Fibroblast of lung (primary cell): ENCODE measurements around the gene UGDH.

ENCODE experiments used
- CTCF ChIP-seq, 2 donors: IDR thresholded peaks in 1 of 2; conservative IDR thresholded peaks in 1 of 2; 1 replicate in 1 of 2; 2 replicates in 1 of 2; pipeline ENCODE4 v1.5.1; 2011 to 2012; ENCODE audit warnings: low read length in 2 of 2, control low read depth in 1 of 2, inconsistent platforms in 1 of 2, low read depth in 1 of 2, mild to moderate bottlenecking in 1 of 2
- EZH2 ChIP-seq: IDR thresholded peaks from 2 replicates; pipeline ENCODE4 v1.5.1; 2012; ENCODE audit warnings: low read length, control low read depth, mild to moderate bottlenecking; ENCODE audit errors: missing control alignments

- TF ChIP-seq CTCF (conservative IDR thresholded peaks at IDR 0.05 in 1 of 2, IDR thresholded peaks at IDR 0.05 in 1 of 2; ENCODE audit: low read depth in 1 of 2, low read length in 2 of 2) (no peak), EZH2 (no peak)
Measured at GRCh38 chr4:39497909-39498726, 29.1 kb downstream of the UGDH start.
